SK-N-SH treated with all-trans-retinoic acid at 6 μM for 48 hours (cell line): Measurements from ENCODE around the gene PPP1R13B.

ENCODE experiments used
- ATAC-seq: fragments of 200-7000 bp; cut with Tn5 transposase; 3 replicates; pipeline ENCODE4 v1.9.1; 2020; ENCODE audit warnings: mild to moderate bottlenecking, moderate library complexity
- ARNTL ChIP-seq: fragments of 450-650 bp; formaldehyde crosslinking; IDR thresholded peaks from 2 replicates; pipeline ENCODE4 v1.5.0; 2020; ENCODE audit warnings: low read depth, mild to moderate bottlenecking, moderate library complexity, borderline replicate concordance
- BACH2 ChIP-seq: fragments of 250-450 bp; sonication (Bioruptor Pico); IDR thresholded peaks from 2 replicates; pipeline ENCODE4 v1.9.0; 2021; ENCODE audit warnings: mild to moderate bottlenecking, borderline replicate concordance
- CSDC2 ChIP-seq: fragments of 250-450 bp; sonication (Bioruptor Pico); IDR thresholded peaks from 2 replicates; pipeline ENCODE4 v1.5.0; 2020; ENCODE audit warnings: mild to moderate bottlenecking, moderate library complexity
- ESRRG ChIP-seq: fragments of 250-450 bp; sonication (Bioruptor Pico); IDR thresholded peaks from 2 replicates; pipeline ENCODE4 v1.6.1; 2021; ENCODE audit warnings: mild to moderate bottlenecking
- GLIS3 ChIP-seq: fragments of 250-450 bp; sonication (Bioruptor Pico); IDR thresholded peaks from 2 replicates; pipeline ENCODE4 v1.5.0; 2020; ENCODE audit warnings: mild to moderate bottlenecking, moderate library complexity
- ISL1 ChIP-seq: fragments of 250-450 bp; sonication (Bioruptor Pico); IDR thresholded peaks from 2 replicates; pipeline ENCODE4 v2.1.2; 2022; ENCODE audit warnings: mild to moderate bottlenecking, moderate library complexity
- OSR1 ChIP-seq: fragments of 250-450 bp; sonication (Bioruptor Pico); IDR thresholded peaks from 2 replicates; pipeline ENCODE4 v1.8.0; 2022; ENCODE audit warnings: moderate library complexity, mild to moderate bottlenecking, inconsistent platforms
- PATZ1 ChIP-seq: fragments of 250-450 bp; sonication (Bioruptor Pico); IDR thresholded peaks from 2 replicates; pipeline ENCODE4 v1.8.0; 2020; ENCODE audit warnings: mild to moderate bottlenecking, moderate library complexity, borderline replicate concordance
- PPARA ChIP-seq: fragments of 250-450 bp; sonication (Bioruptor Pico); IDR thresholded peaks from 2 replicates; pipeline ENCODE4 v1.5.0; 2020; ENCODE audit warnings: mild to moderate bottlenecking, borderline replicate concordance
- RARB ChIP-seq: fragments of 250-450 bp; sonication (Bioruptor Pico); IDR thresholded peaks from 2 replicates; pipeline ENCODE4 v1.8.0; 2021; ENCODE audit warnings: mild to moderate bottlenecking, moderate library complexity
- SNAI2 ChIP-seq: fragments of 250-450 bp; sonication (Bioruptor Pico); IDR thresholded peaks from 2 replicates; pipeline ENCODE4 v1.5.0; 2020; ENCODE audit warnings: mild to moderate bottlenecking, moderate library complexity
- TCF4 ChIP-seq: fragments of 250-450 bp; sonication (Bioruptor Pico); IDR thresholded peaks from 2 replicates; pipeline ENCODE4 v1.8.0; 2021; ENCODE audit warnings: mild to moderate bottlenecking, moderate library complexity, borderline replicate concordance
- TOX ChIP-seq: fragments of 250-450 bp; sonication (Bioruptor Pico); IDR thresholded peaks from 2 replicates; pipeline ENCODE4 v1.8.0; 2021; ENCODE audit warnings: mild to moderate bottlenecking, moderate library complexity, borderline replicate concordance
- ZC3H10 ChIP-seq: fragments of 250-450 bp; sonication (Bioruptor Pico); IDR thresholded peaks from 2 replicates; pipeline ENCODE4 v1.5.1; 2021; ENCODE audit warnings: mild to moderate bottlenecking, moderate library complexity
- ZFP3 ChIP-seq: fragments of 250-450 bp; sonication (Bioruptor Pico); IDR thresholded peaks from 2 replicates; pipeline ENCODE4 v1.5.0; 2020; ENCODE audit warnings: mild to moderate bottlenecking, moderate library complexity
- ZFP30 ChIP-seq: fragments of 450-650 bp; formaldehyde crosslinking; IDR thresholded peaks from 2 replicates; pipeline ENCODE4 v1.5.0; 2022; ENCODE audit warnings: mild to moderate bottlenecking, moderate library complexity
- ZNF565 ChIP-seq: fragments of 450-650 bp; formaldehyde crosslinking; conservative IDR thresholded peaks from 2 replicates; pipeline ENCODE4 v1.5.0; 2020; ENCODE audit warnings: low read depth, mild to moderate bottlenecking, moderate library complexity
- ZNF70 ChIP-seq: fragments of 450-650 bp; formaldehyde crosslinking; IDR thresholded peaks from 2 replicates; pipeline ENCODE4 v1.5.0; 2020; ENCODE audit warnings: mild to moderate bottlenecking, moderate library complexity
- ZNF8 ChIP-seq: fragments of 450-650 bp; formaldehyde crosslinking; IDR thresholded peaks from 2 replicates; pipeline ENCODE4 v1.5.0; 2020; ENCODE audit warnings: mild to moderate bottlenecking, moderate library complexity
- TF ChIP-seq, protein P1 (sequence below): fragments of 250-450 bp; sonication (Bioruptor Pico); IDR thresholded peaks from 2 replicates; pipeline ENCODE4 v1.5.1; 2020; ENCODE audit warnings: low read depth, mild to moderate bottlenecking, moderate library complexity
- TF ChIP-seq, protein P2 (sequence below): fragments of 250-450 bp; sonication (Bioruptor Pico); IDR thresholded peaks from 2 replicates; pipeline ENCODE4 v1.5.0; 2020; ENCODE audit warnings: mild to moderate bottlenecking, moderate library complexity
- TF ChIP-seq, protein P3 (sequence below): fragments of 250-450 bp; sonication (Bioruptor Pico); IDR thresholded peaks from 2 replicates; pipeline ENCODE4 v1.5.1; 2021; ENCODE audit warnings: mild to moderate bottlenecking, moderate library complexity
- TF ChIP-seq, protein P4 (sequence below): fragments of 250-450 bp; sonication (Bioruptor Pico); IDR thresholded peaks from 2 replicates; pipeline ENCODE4 v1.8.0; 2021; ENCODE audit warnings: low read depth, mild to moderate bottlenecking, moderate library complexity, borderline replicate concordance

PPP1R13B gene

DNA sequence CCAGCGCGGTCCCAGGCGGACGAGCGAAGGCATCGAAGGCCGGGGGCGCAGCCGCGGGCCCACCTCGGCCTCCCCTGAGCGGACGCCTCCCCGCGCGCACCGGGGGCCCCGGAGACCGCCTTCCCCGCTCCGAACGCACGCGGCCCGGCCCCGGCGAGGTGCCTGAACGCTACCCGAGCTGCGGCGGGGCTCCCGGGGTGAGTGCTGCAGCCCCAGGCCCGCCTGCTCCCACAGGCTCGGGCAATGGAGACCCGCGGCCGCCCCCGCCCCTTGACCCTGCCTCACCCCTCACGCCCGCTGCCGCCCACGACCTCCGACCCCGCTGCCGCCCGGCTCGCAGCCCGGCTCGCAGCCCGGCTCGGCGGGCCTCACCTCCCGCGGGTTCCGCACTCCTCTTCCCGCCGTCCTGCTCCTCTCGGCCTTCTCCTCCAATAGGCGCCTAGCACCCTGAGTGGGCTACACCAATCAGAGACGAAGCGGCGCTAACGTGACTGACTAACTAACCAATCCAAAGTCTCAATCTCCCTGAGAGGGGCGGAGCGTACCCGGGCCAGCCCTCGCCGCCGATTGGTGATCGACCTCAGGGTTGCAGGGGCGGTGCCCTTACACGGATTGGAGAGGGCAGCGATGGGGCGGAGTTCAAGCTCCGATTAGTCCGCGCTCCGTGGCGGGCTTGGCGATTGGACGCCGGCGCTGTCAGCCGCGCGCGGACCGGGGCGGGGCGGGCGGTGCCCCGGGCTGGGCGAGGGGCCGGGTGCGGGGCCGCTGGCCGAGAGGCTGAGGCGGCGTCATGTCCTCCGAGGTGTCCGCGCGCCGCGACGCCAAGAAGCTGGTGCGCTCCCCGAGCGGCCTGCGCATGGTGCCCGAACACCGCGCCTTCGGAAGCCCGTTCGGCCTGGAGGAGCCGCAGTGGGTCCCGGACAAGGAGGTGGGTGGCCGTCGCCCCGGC is 132.0 kb downstream of the PPP1R13B start, which contains the start of the genes XRCC3 and ZFYVE21:
XRCC3 (minus strand) TSS at position 400 of the 949 bp plus-strand sequence. CDS start 4,364 bp downstream, outside the sequence.
ZFYVE21 (plus strand) TSS at position 759 of the 949 bp plus-strand sequence; CDS start at position 791, 32 bp downstream.
- TF ChIP-seq ZC3H10 (no peak), TOX (CRISPR knock-in tag) (no peak), BACH2 (CRISPR knock-in tag) (no peak), ZFP30 (CRISPR knock-in tag) (no peak), PATZ1 (no peak), RARB (no peak), ZNF565 (CRISPR knock-in tag) (no peak), ISL1 (CRISPR knock-in tag) (no peak), ESRRG (CRISPR knock-in tag) (no peak), GLIS3 (CRISPR knock-in tag) (no peak), TCF4 (CRISPR knock-in tag) (no peak), OSR1 (CRISPR knock-in tag) (no peak), ZFP3 (CRISPR knock-in tag) (no peak), ZNF8 (CRISPR knock-in tag) (no peak), ZNF70 (no peak), ARNTL (CRISPR knock-in tag) (no peak)
- TF ChIP-seq, protein P1, sequence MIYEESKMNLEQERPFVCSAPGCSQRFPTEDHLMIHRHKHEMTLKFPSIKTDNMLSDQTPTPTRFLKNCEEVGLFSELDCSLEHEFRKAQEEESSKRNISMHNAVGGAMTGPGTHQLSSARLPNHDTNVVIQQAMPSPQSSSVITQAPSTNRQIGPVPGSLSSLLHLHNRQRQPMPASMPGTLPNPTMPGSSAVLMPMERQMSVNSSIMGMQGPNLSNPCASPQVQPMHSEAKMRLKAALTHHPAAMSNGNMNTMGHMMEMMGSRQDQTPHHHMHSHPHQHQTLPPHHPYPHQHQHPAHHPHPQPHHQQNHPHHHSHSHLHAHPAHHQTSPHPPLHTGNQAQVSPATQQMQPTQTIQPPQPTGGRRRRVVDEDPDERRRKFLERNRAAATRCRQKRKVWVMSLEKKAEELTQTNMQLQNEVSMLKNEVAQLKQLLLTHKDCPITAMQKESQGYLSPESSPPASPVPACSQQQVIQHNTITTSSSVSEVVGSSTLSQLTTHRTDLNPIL, result no peak
- TF ChIP-seq, protein P2, sequence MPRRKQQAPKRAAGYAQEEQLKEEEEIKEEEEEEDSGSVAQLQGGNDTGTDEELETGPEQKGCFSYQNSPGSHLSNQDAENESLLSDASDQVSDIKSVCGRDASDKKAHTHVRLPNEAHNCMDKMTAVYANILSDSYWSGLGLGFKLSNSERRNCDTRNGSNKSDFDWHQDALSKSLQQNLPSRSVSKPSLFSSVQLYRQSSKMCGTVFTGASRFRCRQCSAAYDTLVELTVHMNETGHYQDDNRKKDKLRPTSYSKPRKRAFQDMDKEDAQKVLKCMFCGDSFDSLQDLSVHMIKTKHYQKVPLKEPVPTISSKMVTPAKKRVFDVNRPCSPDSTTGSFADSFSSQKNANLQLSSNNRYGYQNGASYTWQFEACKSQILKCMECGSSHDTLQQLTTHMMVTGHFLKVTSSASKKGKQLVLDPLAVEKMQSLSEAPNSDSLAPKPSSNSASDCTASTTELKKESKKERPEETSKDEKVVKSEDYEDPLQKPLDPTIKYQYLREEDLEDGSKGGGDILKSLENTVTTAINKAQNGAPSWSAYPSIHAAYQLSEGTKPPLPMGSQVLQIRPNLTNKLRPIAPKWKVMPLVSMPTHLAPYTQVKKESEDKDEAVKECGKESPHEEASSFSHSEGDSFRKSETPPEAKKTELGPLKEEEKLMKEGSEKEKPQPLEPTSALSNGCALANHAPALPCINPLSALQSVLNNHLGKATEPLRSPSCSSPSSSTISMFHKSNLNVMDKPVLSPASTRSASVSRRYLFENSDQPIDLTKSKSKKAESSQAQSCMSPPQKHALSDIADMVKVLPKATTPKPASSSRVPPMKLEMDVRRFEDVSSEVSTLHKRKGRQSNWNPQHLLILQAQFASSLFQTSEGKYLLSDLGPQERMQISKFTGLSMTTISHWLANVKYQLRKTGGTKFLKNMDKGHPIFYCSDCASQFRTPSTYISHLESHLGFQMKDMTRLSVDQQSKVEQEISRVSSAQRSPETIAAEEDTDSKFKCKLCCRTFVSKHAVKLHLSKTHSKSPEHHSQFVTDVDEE (CRISPR knock-in tag), result no peak
- TF ChIP-seq, protein P3, sequence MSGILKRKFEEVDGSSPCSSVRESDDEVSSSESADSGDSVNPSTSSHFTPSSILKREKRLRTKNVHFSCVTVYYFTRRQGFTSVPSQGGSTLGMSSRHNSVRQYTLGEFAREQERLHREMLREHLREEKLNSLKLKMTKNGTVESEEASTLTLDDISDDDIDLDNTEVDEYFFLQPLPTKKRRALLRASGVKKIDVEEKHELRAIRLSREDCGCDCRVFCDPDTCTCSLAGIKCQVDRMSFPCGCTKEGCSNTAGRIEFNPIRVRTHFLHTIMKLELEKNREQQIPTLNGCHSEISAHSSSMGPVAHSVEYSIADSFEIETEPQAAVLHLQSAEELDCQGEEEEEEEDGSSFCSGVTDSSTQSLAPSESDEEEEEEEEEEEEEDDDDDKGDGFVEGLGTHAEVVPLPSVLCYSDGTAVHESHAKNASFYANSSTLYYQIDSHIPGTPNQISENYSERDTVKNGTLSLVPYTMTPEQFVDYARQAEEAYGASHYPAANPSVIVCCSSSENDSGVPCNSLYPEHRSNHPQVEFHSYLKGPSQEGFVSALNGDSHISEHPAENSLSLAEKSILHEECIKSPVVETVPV (CRISPR knock-in tag), result no peak
- TF ChIP-seq, protein P4, sequence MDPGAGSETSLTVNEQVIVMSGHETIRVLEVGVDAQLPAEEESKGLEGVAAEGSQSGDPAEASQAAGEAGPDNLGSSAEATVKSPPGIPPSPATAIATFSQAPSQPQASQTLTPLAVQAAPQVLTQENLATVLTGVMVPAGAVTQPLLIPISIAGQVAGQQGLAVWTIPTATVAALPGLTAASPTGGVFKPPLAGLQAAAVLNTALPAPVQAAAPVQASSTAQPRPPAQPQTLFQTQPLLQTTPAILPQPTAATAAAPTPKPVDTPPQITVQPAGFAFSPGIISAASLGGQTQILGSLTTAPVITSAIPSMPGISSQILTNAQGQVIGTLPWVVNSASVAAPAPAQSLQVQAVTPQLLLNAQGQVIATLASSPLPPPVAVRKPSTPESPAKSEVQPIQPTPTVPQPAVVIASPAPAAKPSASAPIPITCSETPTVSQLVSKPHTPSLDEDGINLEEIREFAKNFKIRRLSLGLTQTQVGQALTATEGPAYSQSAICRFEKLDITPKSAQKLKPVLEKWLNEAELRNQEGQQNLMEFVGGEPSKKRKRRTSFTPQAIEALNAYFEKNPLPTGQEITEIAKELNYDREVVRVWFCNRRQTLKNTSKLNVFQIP (CRISPR knock-in tag), result no peak
- peak; percentile 97 for ATAC-seq

- ATAC-seq, result no peak
- TF ChIP-seq ZFP3 (CRISPR knock-in tag) (no peak), OSR1 (CRISPR knock-in tag) (no peak), ISL1 (CRISPR knock-in tag) (no peak), SNAI2 (CRISPR knock-in tag) (no peak), CSDC2 (CRISPR knock-in tag) (no peak), TCF4 (CRISPR knock-in tag) (no peak), RARB (no peak), PPARA (CRISPR knock-in tag) (no peak), GLIS3 (CRISPR knock-in tag) (no peak), ZNF70 (no peak), ESRRG (CRISPR knock-in tag) (no peak)
- TF ChIP-seq, protein P2 (CRISPR knock-in tag), result no peak
- TF ChIP-seq, protein P4 (CRISPR knock-in tag), result no peak
Measured at GRCh38 chr14:103714063-103714724, 133.2 kb downstream of the PPP1R13B start.
